Right atrium auricular region (tissue), 2 donors: ENCODE data around the gene TMEM242. TPM values are rescaled to one million over a fixed set of nuclear protein-coding genes. Genes with fewer than 3 reads are reported as not detected.

Experiments used
- DNase-seq: peaks from one replicate; pipeline ENCODE4 v3.0.0-alpha.2; 2019; ENCODE audit warnings: low spot score
- H3K27ac ChIP-seq, 2 donors: fragments of 200-600 bp; sonication (generic); 1 replicate in 1 of 2; 2 replicates in 1 of 2; pipeline ENCODE4 v1.5.1; 2016 to 2019
- H3K27me3 ChIP-seq, 2 donors: fragments of 200-600 bp; sonication (generic); one replicate each; pipeline versions ENCODE4 v1.5.1 to v1.6.0; 2017 to 2019
- H3K36me3 ChIP-seq: fragments of 200-600 bp; sonication (generic); one replicate; pipeline ENCODE4 v1.5.1; 2016
- H3K4me1 ChIP-seq, 2 donors: fragments of 200-600 bp; sonication (generic); one replicate each; pipeline versions ENCODE4 v1.5.1 to v1.6.0; 2017 to 2019
- H3K4me3 ChIP-seq, 2 donors: fragments of 200-600 bp; sonication (generic); 1 replicate in 1 of 2; 2 replicates in 1 of 2; pipeline ENCODE4 v1.5.1; 2017 to 2019; ENCODE audit warnings: mild to moderate bottlenecking in 1 of 2, moderate library complexity in 1 of 2
- H3K9me3 ChIP-seq, 2 donors: fragments of 200-600 bp; sonication (generic); one replicate each; pipeline ENCODE4 v1.5.1; 2019
- CTCF ChIP-seq, 2 donors: fragments of 200-600 bp; sonication (generic); IDR thresholded peaks; one replicate each; pipeline ENCODE4 v1.5.1; 2019; ENCODE audit warnings: antibody characterized with exemption in 2 of 2
- total RNA-seq, 2 donors: library from RNA; depleted of rRNA; stranded (reverse); fragments of >200 nt; gene quantifications; one replicate each; pipeline ENCODE4 v1.1.0, GENCODE V29; 2016

The TMEM242 gene
- total RNA-seq: 1 to 10 TPM; 4.9 to 6.2 TPM

GRCh38 chr6:157323255-157323965, at the start of gene TMEM242:
Gene TMEM242 (minus strand): TSS chr6:157323519. CDS start chr6:157323499, 20 bp downstream.
- no peaks in the 10 kb centered on the region for H3K9me3 ChIP-seq
- peaks cover 0 to 26% of the 10 kb centered on the region in 2 donors for H3K4me1 ChIP-seq
- TF ChIP-seq CTCF (IDR thresholded peaks at IDR 0.05): no peak
- H3K36me3 ChIP-seq: peaks cover 10% of the 10 kb centered on the region
- H3K27me3 ChIP-seq: no peaks in the 10 kb centered on the region
- H3K27ac ChIP-seq: peak within 1 kb of the TSS; percentile 95 to 97
- peak within 1 kb of the TSS; percentile 71 to 85 for H3K4me3 ChIP-seq
- DNase-seq: peak; percentile 95

GRCh38 chr6:157372501-157373280, 49.4 kb upstream of the TMEM242 start:
- TF ChIP-seq CTCF (IDR thresholded peaks at IDR 0.05): no peak
- H3K4me1 ChIP-seq: no peaks in the 10 kb centered on the region
- H3K27ac ChIP-seq: no peak overlapping the region
- no peaks in the 10 kb centered on the region for H3K27me3 ChIP-seq
- H3K4me3 ChIP-seq: no peak overlapping the region
- no peak for DNase-seq
- H3K9me3 ChIP-seq: no peaks in the 10 kb centered on the region
- no peaks in the 10 kb centered on the region for H3K36me3 ChIP-seq

GRCh38 chr6:157370755-157371154, 47.4 kb upstream of the TMEM242 start:
- Histone ChIP-seq H3K27me3 (no peaks in the 10 kb centered on the region), H3K4me1 (no peaks in the 10 kb centered on the region), H3K4me3 (no peak overlapping the region), H3K27ac (no peak overlapping the region), H3K36me3 (no peaks in the 10 kb centered on the region), H3K9me3 (no peaks in the 10 kb centered on the region)
- TF ChIP-seq CTCF (IDR thresholded peaks at IDR 0.05): no peak
- no peak for DNase-seq

GRCh38 chr6:157368359-157369049, 45.2 kb upstream of the TMEM242 start:
- H3K27me3 ChIP-seq: no peaks in the 10 kb centered on the region
- no peak overlapping the region for H3K4me3 ChIP-seq
- no peak for TF ChIP-seq CTCF (IDR thresholded peaks at IDR 0.05)
- H3K27ac ChIP-seq: no peak overlapping the region
- H3K9me3 ChIP-seq: no peaks in the 10 kb centered on the region
- no peaks in the 10 kb centered on the region for H3K36me3 ChIP-seq
- H3K4me1 ChIP-seq: no peaks in the 10 kb centered on the region
- DNase-seq: no peak

GRCh38 chr6:157366648-157367047, 43.3 kb upstream of the TMEM242 start:
- no peak for TF ChIP-seq CTCF (IDR thresholded peaks at IDR 0.05)
- H3K9me3 ChIP-seq: no peaks in the 10 kb centered on the region
- no peak overlapping the region for H3K27ac ChIP-seq
- DNase-seq: no peak
- H3K27me3 ChIP-seq: no peaks in the 10 kb centered on the region
- H3K4me1 ChIP-seq: no peaks in the 10 kb centered on the region
- H3K4me3 ChIP-seq: no peak overlapping the region
- no peaks in the 10 kb centered on the region for H3K36me3 ChIP-seq
